B cell (primary cell): Measurements from ENCODE around the gene ATCAY. TPM values are rescaled to one million over a fixed set of nuclear protein-coding genes. Genes with fewer than 3 reads are reported as not detected.

Source experiments
- ATAC-seq: fragments of 200-7000 bp; cut with Tn5 transposase; one replicate; pipeline ENCODE4 v1.10.0; 2021; ENCODE audit warnings: low read depth, mild to moderate bottlenecking, moderate number of reproducible peaks, moderate library complexity
- CTCF ChIA-PET: fragments of 350-600 bp; sonication (Branson Sonifier 250); formaldehyde crosslinking; loops from one replicate; lab custom pipeline; 2021; ENCODE audit warnings: antibody characterized with exemption, inconsistent platforms; lab: Charles Lee
- POLR2A ChIA-PET: fragments of 350-600 bp; sonication (Branson Sonifier 250); formaldehyde crosslinking; loops from one replicate; lab custom pipeline; 2021; ENCODE audit warnings: antibody characterized with exemption; lab: Charles Lee
- DNase-seq: peaks from one replicate; pipeline ENCODE4 v3.0.0; 2013
- H2AFZ ChIP-seq: 2 replicates; pipeline ENCODE4 v1.6.1; 2012; ENCODE audit warnings: mild to moderate bottlenecking, low read depth, low read length; ENCODE audit not compliant: insufficient read depth, poor library complexity, severe bottlenecking
- H3K27ac ChIP-seq, 2 donors: 1 replicate in 1 of 2; 2 replicates in 1 of 2; pipeline ENCODE4 v1.5.1; 2012 to 2013; ENCODE audit warnings: low read length in 2 of 2, mild to moderate bottlenecking in 2 of 2, moderate library complexity in 1 of 2
- H3K27me3 ChIP-seq, 4 experiments: fragments of 200-600 bp in 1 of 4; sonication (generic) in 1 of 4; replicated peaks in 1 of 4; 1 replicate in 2 of 4; 2 replicates in 2 of 4; pipeline versions ENCODE4 v1.6.1 to v1.7.0; 2013 to 2016; ENCODE audit warnings: low read length in 3 of 4, mild to moderate bottlenecking in 2 of 4, mixed read lengths in 1 of 4, moderate library complexity in 1 of 4; ENCODE audit not compliant: insufficient read depth in 4 of 4, control insufficient read depth in 3 of 4; ENCODE audit errors: control extremely low read depth in 1 of 4
- H3K36me3 ChIP-seq, 2 experiments: replicated peaks in 1 of 2; 1 replicate in 1 of 2; 2 replicates in 1 of 2; pipeline versions ENCODE4 v1.6.1 to v1.7.1; 2013; ENCODE audit warnings: low read length in 1 of 2; ENCODE audit not compliant: insufficient read depth in 2 of 2, control insufficient read depth in 1 of 2; ENCODE audit errors: control extremely low read depth in 1 of 2, extremely low read depth in 1 of 2
- H3K4me1 ChIP-seq, 2 donors: fragments of 200-600 bp in 1 of 2; sonication (generic) in 1 of 2; 1 replicate in 1 of 2; 2 replicates in 1 of 2; pipeline versions ENCODE4 v1.5.1 to v1.6.1; 2013 to 2017; ENCODE audit warnings: low read length in 2 of 2; ENCODE audit not compliant: control insufficient read depth in 2 of 2, insufficient read depth in 2 of 2
- H3K4me2 ChIP-seq: replicated peaks from 2 replicates; pipeline ENCODE3; 2012; ENCODE audit warnings: mild to moderate bottlenecking, low read depth, low read length; ENCODE audit not compliant: poor library complexity, severe bottlenecking
- H3K4me3 ChIP-seq, 5 experiments: fragments of 200-600 bp in 1 of 5; sonication (generic) in 1 of 5; 1 replicate in 3 of 5; 2 replicates in 2 of 5; pipeline versions ENCODE4 v1.5.1 to v1.7.0; 2011 to 2016; ENCODE audit warnings: low read length in 4 of 5, mild to moderate bottlenecking in 4 of 5, low read depth in 2 of 5, control low read depth in 1 of 5, moderate library complexity in 1 of 5; ENCODE audit not compliant: insufficient read depth in 1 of 5; ENCODE audit errors: control extremely low read depth in 1 of 5, extremely low read depth in 1 of 5
- H3K79me2 ChIP-seq: fragments of 200-600 bp; sonication (generic); one replicate; pipeline ENCODE4 v1.6.0; 2016; ENCODE audit warnings: low read length; ENCODE audit not compliant: control insufficient read depth, insufficient read depth
- H3K9ac ChIP-seq: fragments of 200-600 bp; sonication (generic); 2 replicates; pipeline ENCODE4 v1.6.1; 2017; ENCODE audit warnings: mild to moderate bottlenecking, low read length, moderate library complexity
- H3K9me3 ChIP-seq, 3 donors: one replicate each; pipeline versions ENCODE4 v1.6.1 to v1.7.1; 2013; ENCODE audit warnings: low read length in 2 of 3; ENCODE audit not compliant: control insufficient read depth in 2 of 3, insufficient read depth in 1 of 3; ENCODE audit errors: control extremely low read depth in 1 of 3
- H4K20me1 ChIP-seq: 2 replicates; pipeline ENCODE4 v1.6.0; 2012; ENCODE audit warnings: mild to moderate bottlenecking, low read length; ENCODE audit not compliant: insufficient read depth, control insufficient read depth, poor library complexity, severe bottlenecking
- H3K27ac Mint-ChIP-seq: one replicate; pipeline ENCODE4 v1.8.0; 2021; ENCODE audit warnings: mixed read lengths
- H3K27me3 Mint-ChIP-seq: one replicate; pipeline ENCODE4 v1.8.0; 2021; ENCODE audit warnings: mixed read lengths
- H3K4me1 Mint-ChIP-seq: one replicate; pipeline ENCODE4 v1.8.0; 2021; ENCODE audit warnings: mixed read lengths
- H3K4me3 Mint-ChIP-seq: one replicate; pipeline ENCODE4 v1.8.0; 2021; ENCODE audit warnings: mixed read lengths
- H3K9me3 Mint-ChIP-seq: one replicate; pipeline ENCODE4 v1.8.0; 2022; ENCODE audit warnings: mixed read lengths; ENCODE audit not compliant: insufficient read depth
- EZH2 ChIP-seq: IDR thresholded peaks from 2 replicates; pipeline ENCODE4 v1.6.1; 2012; ENCODE audit warnings: borderline replicate concordance, low read depth, mild to moderate bottlenecking, moderate library complexity, low read length; ENCODE audit not compliant: insufficient read depth, poor library complexity, severe bottlenecking
- WGBS: methylation state at CpG from one replicate; pipeline ENCODE4 v1.1.5; 2013; ENCODE audit warnings: missing lambda C conversion rate; ENCODE audit not compliant: insufficient coverage; 5-methylcytosine and 5-hydroxymethylcytosine counted together
- intact Hi-C: fragments of 100-400 bp; cut with micrococcal nuclease; formaldehyde crosslinking; loops from one replicate; pipeline ENCODE4 v1.10.0; 2022
- polyA plus RNA-seq: library from polyadenylated mRNA; depleted of rRNA; stranded (reverse); fragments of >200 nt; gene quantifications from 2 replicates; pipeline ENCODE4 v1.2.3, GENCODE V29; 2012
- total RNA-seq, 2 donors: library from RNA; stranded (reverse); fragments of 120-200 nt in 1 of 2; gene quantifications; 1 replicate in 1 of 2; 2 replicates in 1 of 2; pipeline versions ENCODE4 v1.2.3 to v1.2.4, GENCODE V29; 2013 to 2022
- TF ChIP-seq, protein P1 (sequence below): fragments of 200-600 bp; IDR thresholded peaks from one replicate; pipeline ENCODE4 v1.8.0; 2022; ENCODE audit warnings: antibody characterized with exemption, mild to moderate bottlenecking

Gene ATCAY
- total and polyA plus RNA-seq, 2 donors (not counting 1 experiment from before 2014, with no cell fraction given): not detected

GRCh38 chr19:3959766-3960131 lies 79.3 kb downstream of the ATCAY start:
- ChIA-PET CTCF (no interaction called here), POLR2A (no interaction called here)
- no peak for DNase-seq
- H3K27me3 ChIP-seq: no peaks in the 10 kb centered on the region
- H3K4me1 ChIP-seq: no peaks in the 10 kb centered on the region
- no peaks in the 10 kb centered on the region for H3K79me2 ChIP-seq
- Mint-ChIP-seq H3K27me3 (no peaks in the 10 kb centered on the region), H3K9me3 (no peaks in the 10 kb centered on the region), H3K4me1 (no peaks in the 10 kb centered on the region), H3K27ac (no peak overlapping the region), H3K4me3 (no peak overlapping the region)
- H3K27ac ChIP-seq: no peak overlapping the region
- H3K9me3 ChIP-seq: no peaks in the 10 kb centered on the region
- intact Hi-C loops: no loop called here
- no peak overlapping the region for H3K9ac ChIP-seq
- no peak for ATAC-seq
- no peak overlapping the region for H2AFZ ChIP-seq
- TF ChIP-seq, protein P1, sequence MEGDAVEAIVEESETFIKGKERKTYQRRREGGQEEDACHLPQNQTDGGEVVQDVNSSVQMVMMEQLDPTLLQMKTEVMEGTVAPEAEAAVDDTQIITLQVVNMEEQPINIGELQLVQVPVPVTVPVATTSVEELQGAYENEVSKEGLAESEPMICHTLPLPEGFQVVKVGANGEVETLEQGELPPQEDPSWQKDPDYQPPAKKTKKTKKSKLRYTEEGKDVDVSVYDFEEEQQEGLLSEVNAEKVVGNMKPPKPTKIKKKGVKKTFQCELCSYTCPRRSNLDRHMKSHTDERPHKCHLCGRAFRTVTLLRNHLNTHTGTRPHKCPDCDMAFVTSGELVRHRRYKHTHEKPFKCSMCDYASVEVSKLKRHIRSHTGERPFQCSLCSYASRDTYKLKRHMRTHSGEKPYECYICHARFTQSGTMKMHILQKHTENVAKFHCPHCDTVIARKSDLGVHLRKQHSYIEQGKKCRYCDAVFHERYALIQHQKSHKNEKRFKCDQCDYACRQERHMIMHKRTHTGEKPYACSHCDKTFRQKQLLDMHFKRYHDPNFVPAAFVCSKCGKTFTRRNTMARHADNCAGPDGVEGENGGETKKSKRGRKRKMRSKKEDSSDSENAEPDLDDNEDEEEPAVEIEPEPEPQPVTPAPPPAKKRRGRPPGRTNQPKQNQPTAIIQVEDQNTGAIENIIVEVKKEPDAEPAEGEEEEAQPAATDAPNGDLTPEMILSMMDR: no peak
- TF ChIP-seq EZH2: no peak
- no peak overlapping the region for H3K4me3 ChIP-seq
- peaks cover 19% of the 10 kb centered on the region for H4K20me1 ChIP-seq
- H3K4me2 ChIP-seq: no peak overlapping the region
- H3K36me3 ChIP-seq: peaks cover 0 to 55% of the 10 kb centered on the region in 2 experiments
- WGBS: 99% methylated on average over 12 of the region's 15 CpGs

- Mint-ChIP-seq H3K4me1 (no peaks in the 10 kb centered on the region), H3K9me3 (no peaks in the 10 kb centered on the region), H3K27ac (no peak overlapping the region), H3K27me3 (no peaks in the 10 kb centered on the region), H3K4me3 (no peak overlapping the region)
- intact Hi-C loops: no loop called here
- peaks cover 19% of the 10 kb centered on the region for H4K20me1 ChIP-seq
- no peaks in the 10 kb centered on the region for H3K27me3 ChIP-seq
- H3K4me3 ChIP-seq: no peak overlapping the region
- no peak overlapping the region for H3K9ac ChIP-seq
- ATAC-seq (no peak), DNase-seq (no peak)
- 98% methylated on average over 24 of the region's 24 CpGs for WGBS
- ChIA-PET CTCF (no interaction called here), POLR2A (interaction anchor here (0.6 kb wide), 1 partner anchor 23 kb away, joined by 4 read pairs; no protein-coding TSS in a partner anchor)
- no peak for TF ChIP-seq EZH2
- TF ChIP-seq, protein P1: no peak
- H2AFZ ChIP-seq: no peak overlapping the region
- H3K79me2 ChIP-seq: peaks cover 4% of the 10 kb centered on the region
- H3K4me2 ChIP-seq: no peak overlapping the region
- no peaks in the 10 kb centered on the region for H3K4me1 ChIP-seq
- H3K9me3 ChIP-seq: no peaks in the 10 kb centered on the region
- H3K36me3 ChIP-seq: peaks cover 0 to 55% of the 10 kb centered on the region in 2 experiments
- no peak overlapping the region for H3K27ac ChIP-seq
Observed at GRCh38 chr19:3961007-3961406, 80.5 kb downstream of the ATCAY start.
